T-helper 9 cell (primary cell): ENCODE data around the gene PITPNC1.
A peak's percentile ranks its signal among the peaks of the same experiment; 100 is the strongest.
"Not testable (repeated sequence)": the region's sequence is repeated elsewhere in the genome, so short reads cannot be mapped to it uniquely, and the experiment has no call there.

Experiments used
- DNase-seq: peaks from one replicate; pipeline ENCODE4 v3.0.0-alpha.2; 2020
- total RNA-seq, 2 donors: gene quantifications; one replicate each; lab custom pipeline; 2026; lab: John Stamatoyannopoulos, UW

Gene PITPNC1
- total RNA-seq = 119 to 150 reads per million in 2 donors

GRCh38 chr17:67376737-67377487, at the start of gene PITPNC1:
TSS of gene PITPNC1 (plus strand) at chr17:67377281.
- DNase-seq = peak; percentile 83

DNA sequence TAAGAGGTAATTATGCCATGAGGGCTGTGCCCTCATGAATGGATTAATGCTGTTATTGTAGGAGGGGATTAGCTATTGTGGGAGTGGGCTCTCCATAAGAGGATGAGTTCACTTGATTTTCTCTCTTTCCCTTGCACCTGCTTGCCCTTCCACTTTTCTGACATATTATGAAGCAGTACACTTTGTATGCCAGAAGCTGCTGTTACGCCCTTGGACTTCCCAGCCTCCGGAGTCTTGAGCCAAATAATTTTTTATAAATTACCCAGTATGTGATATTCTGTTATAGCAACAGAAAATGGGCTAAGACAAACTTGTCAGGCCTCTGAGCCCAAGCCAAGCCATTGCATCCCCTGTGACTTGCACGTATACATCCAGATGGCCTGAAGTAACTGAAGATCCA, 49.1 kb upstream of the PITPNC1 start:
- DNase-seq = no peak

GRCh38 chr17:67331381-67332161, 45.5 kb upstream of the PITPNC1 start:
- not testable (repeated sequence) for DNase-seq

- not testable (repeated sequence) for DNase-seq
Measured at GRCh38 chr17:67332162-67332508, 44.9 kb upstream of the PITPNC1 start.

DNA sequence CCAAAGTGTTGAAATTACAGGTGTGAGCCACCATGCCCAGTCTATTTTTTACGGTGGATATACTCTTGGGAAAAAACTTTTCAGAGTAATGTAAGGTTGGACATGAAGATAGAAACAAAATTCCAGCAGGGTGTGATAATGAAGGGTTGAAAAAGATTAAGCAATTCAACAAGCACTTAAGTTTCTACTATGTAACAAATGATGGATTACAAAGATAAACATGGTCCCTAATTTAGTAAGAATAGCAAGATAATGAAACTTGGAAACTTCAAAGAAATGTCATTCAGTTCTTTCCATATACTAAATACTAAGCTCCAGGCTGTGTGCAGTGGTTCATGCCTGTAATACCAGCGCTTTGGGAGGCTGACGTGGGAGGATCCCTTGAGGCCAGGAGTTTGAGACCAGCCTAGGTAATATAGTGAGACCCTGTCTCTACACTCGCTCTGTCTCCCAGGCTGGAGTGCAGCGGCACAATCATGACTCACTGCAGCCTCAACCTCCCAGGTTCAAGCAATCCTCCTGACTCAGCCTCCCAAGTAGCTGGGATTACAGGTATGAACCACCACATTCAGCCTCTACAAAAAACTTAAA, 41.7 kb upstream of the PITPNC1 start:
- no peak for DNase-seq

GRCh38 chr17:67336859-67337258, 40.2 kb upstream of the PITPNC1 start:
- no peak for DNase-seq

DNA sequence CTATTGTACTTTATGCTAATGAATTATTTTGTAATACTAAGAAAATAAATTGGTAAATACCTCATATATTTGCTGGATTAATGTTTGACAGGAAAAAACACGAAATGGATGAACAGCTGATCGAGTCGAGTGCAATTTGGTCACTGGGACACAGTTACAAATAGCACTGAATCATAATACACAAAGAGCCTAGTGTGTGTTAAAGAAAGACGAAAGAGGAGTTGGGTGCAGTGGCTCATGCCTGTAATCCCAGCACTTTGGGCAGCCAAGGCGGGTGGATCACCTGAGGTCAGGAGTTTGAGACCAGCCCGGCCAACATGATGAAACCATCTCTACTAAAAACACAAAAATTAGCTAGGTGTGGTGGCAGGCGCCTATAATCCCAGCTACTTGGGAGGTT, 38.7 kb upstream of the PITPNC1 start:
- not testable (repeated sequence) for DNase-seq

GRCh38 chr17:67343237-67343636, 33.8 kb upstream of the PITPNC1 start:
- no peak for DNase-seq

DNA sequence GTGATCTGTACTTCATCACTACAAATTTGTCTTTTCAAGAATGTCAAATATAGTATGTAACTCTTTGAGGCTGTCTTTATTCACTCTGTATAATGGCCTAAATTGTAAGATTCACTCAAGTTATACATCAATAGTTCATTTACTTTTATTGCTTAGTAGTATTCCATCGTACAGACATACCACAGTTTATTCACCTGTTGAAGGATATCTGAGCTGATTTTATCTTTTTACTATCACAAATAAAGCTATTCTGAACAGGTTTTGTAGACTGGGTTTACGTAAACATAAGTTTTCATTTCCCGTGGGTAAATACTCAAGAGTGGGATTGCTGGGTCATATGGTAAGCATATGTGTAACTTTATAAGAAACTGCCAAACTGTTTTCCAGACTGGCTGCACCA, 29.3 kb upstream of the PITPNC1 start:
- DNase-seq = no peak

GRCh38 chr17:67349420-67349819, 27.7 kb upstream of the PITPNC1 start:
- no peak for DNase-seq

DNA sequence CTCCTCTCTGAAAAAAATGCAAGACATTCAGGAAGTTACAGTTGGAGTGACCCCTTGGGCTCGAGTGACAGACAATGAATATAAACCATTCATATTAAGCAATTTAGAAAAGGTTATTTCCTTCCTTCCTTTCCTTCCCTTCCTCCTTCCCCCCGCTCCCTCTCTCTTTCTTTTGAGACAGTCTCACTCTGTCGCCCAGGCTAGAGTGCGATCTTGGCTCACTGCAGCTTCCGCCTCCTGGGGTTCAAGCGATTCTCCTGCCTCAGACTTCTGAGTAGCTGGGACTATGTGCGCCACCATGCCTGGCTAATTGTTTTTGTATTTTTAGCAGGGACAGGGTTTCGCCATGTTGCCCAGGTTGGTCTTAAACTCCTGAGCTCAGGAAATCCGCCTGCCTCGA, 23.9 kb upstream of the PITPNC1 start:
- no peak for DNase-seq

- no peak for DNase-seq
Measured at GRCh38 chr17:67353929-67354574, 23.0 kb upstream of the PITPNC1 start.

DNA sequence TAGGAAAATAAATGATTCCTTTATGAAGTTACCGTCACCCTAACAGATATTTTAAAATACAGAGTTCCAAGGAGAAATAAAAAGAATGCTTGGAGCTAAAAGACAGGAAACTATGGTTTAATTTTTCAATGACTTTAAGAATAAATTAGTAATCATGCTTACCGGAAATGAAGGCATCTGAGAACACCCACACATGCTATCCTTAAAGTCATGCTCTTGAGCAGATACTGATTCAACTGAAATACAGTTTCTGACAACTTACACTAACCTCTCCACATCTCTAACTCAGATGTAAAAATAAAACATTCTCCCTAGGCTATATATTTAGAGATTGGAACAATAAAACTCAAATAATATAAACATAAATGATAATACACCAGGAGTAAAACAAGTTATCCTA, 18.5 kb upstream of the PITPNC1 start:
- no peak for DNase-seq

DNA sequence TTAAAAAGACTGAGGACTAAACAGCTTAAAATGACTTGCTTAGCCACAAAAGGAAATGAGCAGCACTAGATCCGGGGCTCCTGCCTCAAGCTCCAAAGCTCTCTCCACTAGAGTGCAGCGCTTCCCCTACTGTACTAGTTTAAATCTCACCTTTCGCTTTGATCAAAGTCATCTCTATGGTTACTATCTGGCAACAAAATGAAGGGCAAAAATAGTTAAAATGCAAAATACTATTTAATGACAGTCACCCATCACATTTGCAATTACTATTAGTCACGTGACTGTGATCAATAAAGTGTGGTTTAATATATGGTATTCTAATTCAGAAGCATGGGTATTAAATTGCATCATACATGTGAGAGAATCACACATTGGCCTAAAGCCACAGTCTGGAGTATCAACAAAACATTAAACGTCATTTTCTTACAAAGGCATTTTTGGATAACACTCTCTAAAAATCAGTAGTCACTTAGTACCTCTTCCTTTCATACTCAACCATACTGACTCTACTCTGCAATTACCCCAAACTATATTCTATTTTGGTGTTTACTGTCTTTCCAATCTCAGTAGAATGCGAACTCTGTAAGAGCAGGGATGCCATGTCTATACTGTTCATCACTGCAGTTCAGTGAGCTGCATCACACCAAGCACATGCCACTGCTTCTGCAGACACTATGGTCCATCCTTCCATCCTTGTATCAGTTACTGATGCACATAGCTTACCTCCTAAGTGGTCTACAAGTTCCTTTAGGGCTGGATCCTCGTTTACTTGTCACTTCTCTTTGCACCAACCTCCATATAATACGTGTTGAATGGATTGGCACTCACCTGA, 16.9 kb upstream of the PITPNC1 start:
- peak; percentile 36 for DNase-seq

DNA sequence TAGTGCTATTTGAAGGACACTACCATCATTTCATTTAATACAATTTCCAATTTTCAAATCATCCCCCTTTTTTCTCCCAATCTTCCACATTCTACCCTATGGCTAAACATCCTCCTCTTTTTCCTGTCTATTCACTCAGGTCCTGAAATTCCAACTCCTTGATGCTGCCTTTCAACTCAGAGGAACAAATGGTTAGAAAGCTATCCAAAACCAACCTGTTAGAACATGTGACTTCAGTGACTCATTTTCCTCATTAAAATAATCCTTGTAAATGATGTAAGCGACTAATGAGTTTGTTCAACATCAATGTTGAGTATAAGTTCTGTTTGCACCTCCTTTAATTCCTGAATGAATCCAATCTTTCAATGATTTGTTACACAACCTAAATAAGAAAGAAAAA, 16.2 kb upstream of the PITPNC1 start:
- no peak for DNase-seq

DNA sequence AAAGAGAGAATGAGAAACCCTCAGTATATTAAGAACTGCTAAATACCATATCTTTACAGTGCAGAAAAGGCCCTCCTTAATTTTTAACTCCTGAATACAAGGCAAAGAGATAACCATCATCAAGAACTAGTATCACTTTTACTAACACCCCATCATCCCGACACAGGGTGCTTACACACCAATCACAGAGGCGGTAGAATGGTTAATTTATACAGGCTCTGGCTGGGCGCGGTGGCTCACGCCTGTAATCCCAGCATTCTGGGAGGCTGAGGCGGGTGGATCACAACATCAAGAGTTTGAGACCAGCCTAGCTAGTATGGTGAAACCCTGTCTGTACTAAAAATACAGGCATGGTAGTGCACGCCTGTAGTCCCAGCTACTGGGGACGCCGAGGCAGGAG, 14.9 kb upstream of the PITPNC1 start:
- no peak for DNase-seq

- no peak for DNase-seq
Measured at GRCh38 chr17:67364847-67365737, 12.0 kb upstream of the PITPNC1 start.

- DNase-seq = no peak
Measured at GRCh38 chr17:67365738-67366192, 11.3 kb upstream of the PITPNC1 start.

- peak; percentile 92 for DNase-seq
Measured at GRCh38 chr17:67366193-67367157, 10.6 kb upstream of the PITPNC1 start, which contains the start of gene PSMD12. TSS of gene PSMD12 (minus strand) at chr17:67366577. CDS start at chr17:67366519, 58 bp downstream.

DNA sequence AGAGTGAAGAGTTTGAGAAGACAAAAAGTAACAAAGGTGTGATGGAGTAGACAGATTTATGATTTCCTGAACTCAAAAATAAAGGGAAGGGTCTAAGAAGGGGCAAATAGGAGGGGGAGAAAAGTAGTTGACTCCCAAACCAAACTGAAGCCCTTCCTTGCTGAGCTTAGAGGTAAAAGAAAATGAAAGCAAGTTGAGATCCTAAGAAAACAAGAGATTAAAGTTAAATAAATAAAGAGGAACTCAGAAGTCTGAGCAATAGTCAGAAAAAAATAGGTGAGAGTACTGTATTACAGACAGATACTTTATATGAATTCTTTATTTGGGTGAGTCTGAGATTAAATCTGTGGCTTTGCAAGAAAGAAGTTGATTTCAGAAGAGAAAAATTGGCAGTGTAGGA, 7.4 kb upstream of the PITPNC1 start:
- DNase-seq = no peak
